Measurements from ENCODE around the gene EEF1AKMT2. TPM values are rescaled to one million over a fixed set of nuclear protein-coding genes. Genes with fewer than 3 reads are reported as not detected.

The EEF1AKMT2 gene
- total RNA-seq, 2 donors from 2014 or later: 22.2 to 25.9 TPM

- TF ChIP-seq CTCF (conservative IDR thresholded peaks at IDR 0.05): no peak
These were observed 26.4 kb downstream of the EEF1AKMT2 start for GRCh38 chr10:124765256-124765655.

GRCh38 chr10:124763267-124763666 lies 28.4 kb downstream of the EEF1AKMT2 start:
- Histone ChIP-seq H3K9me3 (ENCODE audit: control insufficient read depth, low read length) (no peaks in the 10 kb centered on the region), H3K9ac (ENCODE audit: extremely low read depth, low read length, poor library complexity, severe bottlenecking) (no peak overlapping the region), H3K36me3 (ENCODE audit: control insufficient read depth, insufficient read depth, low read length) (peaks cover 81% of the 10 kb centered on the region), H3K4me1 (ENCODE audit: control insufficient read depth, insufficient read depth, low read length) (no peaks in the 10 kb centered on the region), H3K27ac (ENCODE audit: low read depth, low read length) (no peak overlapping the region), H3K27me3 (ENCODE audit: control insufficient read depth, insufficient read depth, low read length, poor library complexity, severe bottlenecking) (no peaks in the 10 kb centered on the region), H3K4me3 (ENCODE audit: low read length) (no peak overlapping the region)
- no peaks in the 10 kb centered on the region for H3K27me3 Mint-ChIP-seq (ENCODE audit: insufficient read depth)
- TF ChIP-seq CTCF (conservative IDR thresholded peaks at IDR 0.05): no peak
- H3K36me3 Mint-ChIP-seq (ENCODE audit: low read depth): peaks cover 30% of the 10 kb centered on the region
- H3K27ac Mint-ChIP-seq: no peak overlapping the region
- no peak for DNase-seq
- H3K4me3 Mint-ChIP-seq: no peak overlapping the region
- H3K4me1 Mint-ChIP-seq: peaks cover 3% of the 10 kb centered on the region
- H3K9me3 Mint-ChIP-seq: no peaks in the 10 kb centered on the region
- WGBS, 2 experiments (ENCODE audit: insufficient coverage in 1 of 2, insufficient read length in 1 of 2): 100% methylated on average over 1 of the region's 1 CpG; no CpG with 5 or more reads in 1 of the 2 experiments

More at GRCh38 chr10:124765256-124765655, 26.4 kb downstream of the EEF1AKMT2 start:
- no peak for DNase-seq
- WGBS, 2 experiments (ENCODE audit: insufficient coverage in 1 of 2, insufficient read length in 1 of 2): 83 to 100% methylated on average over 2 of the region's 2 CpGs
- Mint-ChIP-seq H3K27me3 (ENCODE audit: insufficient read depth) (no peaks in the 10 kb centered on the region), H3K4me1 (peaks cover 3% of the 10 kb centered on the region), H3K36me3 (ENCODE audit: low read depth) (peaks cover 30% of the 10 kb centered on the region), H3K9me3 (no peaks in the 10 kb centered on the region), H3K27ac (no peak overlapping the region), H3K4me3 (no peak overlapping the region)
- Histone ChIP-seq H3K27me3 (ENCODE audit: control insufficient read depth, insufficient read depth, low read length, poor library complexity, severe bottlenecking) (no peaks in the 10 kb centered on the region), H3K4me1 (ENCODE audit: control insufficient read depth, insufficient read depth, low read length) (no peaks in the 10 kb centered on the region), H3K36me3 (ENCODE audit: control insufficient read depth, insufficient read depth, low read length) (peaks cover 68% of the 10 kb centered on the region), H3K4me3 (ENCODE audit: low read length) (no peak overlapping the region), H3K27ac (ENCODE audit: low read depth, low read length) (no peak overlapping the region), H3K9me3 (ENCODE audit: control insufficient read depth, low read length) (no peaks in the 10 kb centered on the region), H3K9ac (ENCODE audit: extremely low read depth, low read length, poor library complexity, severe bottlenecking) (no peak overlapping the region)

GRCh38 chr10:124762281-124762680 lies 29.4 kb downstream of the EEF1AKMT2 start:
- Histone ChIP-seq H3K27me3 (ENCODE audit: control insufficient read depth, insufficient read depth, low read length, poor library complexity, severe bottlenecking) (no peaks in the 10 kb centered on the region), H3K36me3 (ENCODE audit: control insufficient read depth, insufficient read depth, low read length) (peaks cover 85% of the 10 kb centered on the region), H3K4me1 (ENCODE audit: control insufficient read depth, insufficient read depth, low read length) (no peaks in the 10 kb centered on the region), H3K4me3 (ENCODE audit: low read length) (no peak overlapping the region), H3K27ac (ENCODE audit: low read depth, low read length) (no peak overlapping the region), H3K9ac (ENCODE audit: extremely low read depth, low read length, poor library complexity, severe bottlenecking) (no peak overlapping the region), H3K9me3 (ENCODE audit: control insufficient read depth, low read length) (no peaks in the 10 kb centered on the region)
- Mint-ChIP-seq H3K4me3 (no peak overlapping the region), H3K9me3 (no peaks in the 10 kb centered on the region), H3K36me3 (ENCODE audit: low read depth) (peaks cover 27% of the 10 kb centered on the region), H3K27me3 (ENCODE audit: insufficient read depth) (no peaks in the 10 kb centered on the region), H3K27ac (no peak overlapping the region), H3K4me1 (peaks cover 3% of the 10 kb centered on the region)
- WGBS, 2 experiments (ENCODE audit: insufficient coverage in 1 of 2, insufficient read length in 1 of 2): 90 to 95% methylated on average over 2 to 4 of the region's 5 CpGs
- TF ChIP-seq CTCF (conservative IDR thresholded peaks at IDR 0.05): no peak
- DNase-seq: no peak
